Stimulated activated CD8-positive, alpha-beta memory T cell treated with anti-CD3 and anti-CD28 coated beads, Interleukin-4, amount 100 ng/mL, for 24 hours (primary cell): ENCODE data around the gene ABCA1.

Experiments
- DNase-seq: peaks from one replicate; pipeline ENCODE4 v3.0.0-alpha.2; 2020; ENCODE audit warnings: low read depth

Gene ABCA1

DNA sequence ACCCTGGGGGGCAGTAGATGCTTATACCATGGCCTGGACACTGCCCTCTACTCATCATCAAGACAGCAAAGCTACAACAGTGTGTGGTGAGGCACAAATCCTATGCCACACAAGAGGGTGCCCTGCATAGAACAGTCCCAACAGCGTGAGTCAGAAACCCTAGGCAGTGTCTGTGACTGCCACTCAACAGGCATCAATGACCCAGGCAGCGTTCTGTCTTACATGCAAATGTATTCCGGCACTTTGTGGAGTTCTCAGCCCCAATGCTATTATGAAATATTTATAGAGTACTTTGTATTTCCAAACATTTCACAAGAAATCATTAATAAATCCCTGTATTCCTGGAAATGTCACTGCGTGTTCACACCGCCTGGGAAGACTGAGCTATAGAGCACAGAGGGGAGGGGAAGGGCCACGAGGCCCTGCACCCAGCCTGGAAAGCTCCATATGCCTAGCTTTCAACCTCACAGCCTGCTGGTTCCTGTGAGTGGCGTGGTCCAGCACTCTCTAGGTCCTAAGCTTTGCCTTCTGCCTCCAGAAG, 86.3 kb downstream of the ABCA1 start:
- no peak for DNase-seq

DNA sequence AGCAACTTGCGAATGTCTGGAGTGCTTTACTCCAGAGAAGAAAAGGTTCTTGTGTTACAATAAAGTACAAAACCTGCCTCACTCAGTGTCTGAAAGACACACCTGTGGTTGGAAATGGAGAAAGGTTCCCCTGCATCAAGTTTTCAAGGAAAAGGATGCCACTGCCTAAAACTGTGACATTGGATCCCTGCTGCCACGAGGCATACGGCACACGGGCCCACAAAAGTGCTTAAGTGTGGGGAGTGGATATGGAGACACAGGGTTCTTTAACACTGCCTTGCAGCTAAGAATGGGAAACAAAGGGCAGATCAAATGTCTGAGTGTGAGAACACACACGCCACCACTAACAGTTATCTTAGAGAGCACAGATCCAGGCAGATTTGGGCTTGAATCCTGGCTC, 89.0 kb downstream of the ABCA1 start:
- DNase-seq: no peak

DNA sequence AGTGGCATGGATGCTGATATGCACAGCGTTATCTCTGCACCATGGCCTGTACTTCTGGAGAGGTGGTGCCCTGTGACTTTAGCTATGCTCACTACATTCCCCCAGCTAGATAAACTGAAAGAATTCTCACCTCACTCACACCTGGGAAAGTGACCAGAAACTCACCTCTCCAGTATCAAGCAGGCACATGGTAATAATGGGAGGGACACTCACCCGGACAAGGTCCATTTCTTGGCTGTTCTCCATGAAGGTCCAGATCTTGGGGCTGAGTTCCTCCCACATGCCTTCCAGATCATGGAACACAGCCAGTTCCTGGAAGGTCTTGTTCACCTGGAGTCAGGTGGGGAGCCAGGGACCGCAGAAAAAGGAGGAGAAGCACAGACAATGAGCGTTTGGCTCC, 91.2 kb downstream of the ABCA1 start:
- no peak for DNase-seq

DNA sequence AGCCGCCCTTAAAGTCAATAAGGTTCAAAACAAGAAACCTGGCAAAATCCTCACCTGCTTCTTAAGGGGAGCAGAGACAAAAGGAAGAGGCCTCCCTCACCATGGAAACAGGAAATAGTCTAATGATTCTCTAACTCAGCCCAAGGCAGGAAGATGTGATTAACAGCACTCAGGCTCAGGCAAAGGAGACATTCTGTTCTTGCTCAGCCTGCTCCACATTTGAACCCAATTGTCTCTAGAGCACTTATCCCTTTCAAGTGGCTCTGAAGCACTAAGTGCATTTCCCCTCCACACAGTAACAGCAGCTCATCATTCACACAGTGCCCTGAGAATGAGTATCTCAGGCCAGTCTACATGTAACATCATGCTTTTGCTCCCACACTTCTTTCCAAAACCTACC, 91.7 kb downstream of the ABCA1 start:
- no peak for DNase-seq

DNA sequence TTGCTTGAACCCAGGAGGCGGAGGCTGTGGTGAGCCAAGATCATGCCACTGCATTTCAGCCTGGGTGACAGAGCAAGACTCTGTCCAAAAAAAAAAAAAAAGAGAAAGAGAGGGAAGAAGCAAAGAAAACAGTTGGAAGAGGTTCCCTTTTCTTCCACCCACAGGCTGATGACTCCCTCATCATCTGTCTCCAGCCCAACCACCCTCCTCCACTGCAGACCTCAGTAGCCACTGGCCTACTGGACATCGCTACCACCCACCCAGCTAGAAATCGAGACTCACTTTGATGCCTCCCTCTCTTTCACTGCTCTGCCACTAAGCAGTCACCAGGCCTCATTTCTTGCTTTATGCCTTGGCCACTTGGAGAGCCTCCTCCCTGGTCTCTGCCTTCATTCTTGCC, 92.8 kb downstream of the ABCA1 start:
- no peak for DNase-seq

DNA sequence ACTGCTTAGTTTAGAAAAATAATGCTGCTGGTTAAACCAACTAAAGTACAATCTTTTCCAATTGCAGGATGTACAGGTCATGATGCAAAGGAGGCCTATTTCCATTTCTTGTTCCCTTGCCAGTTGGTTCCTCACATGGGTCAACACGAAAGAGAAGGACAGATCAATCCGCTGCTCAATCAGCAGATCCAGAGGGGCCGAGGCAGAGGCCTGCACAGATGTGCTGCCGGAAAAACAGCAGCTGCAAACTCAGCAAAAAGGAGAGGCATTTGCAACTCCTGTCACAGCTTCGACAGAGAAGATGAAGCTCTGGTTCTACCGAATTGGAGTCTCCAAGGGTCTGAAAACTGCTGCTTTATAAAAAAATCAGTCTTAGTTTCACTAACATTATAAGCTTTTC, 94.3 kb downstream of the ABCA1 start:
- no peak for DNase-seq

DNA sequence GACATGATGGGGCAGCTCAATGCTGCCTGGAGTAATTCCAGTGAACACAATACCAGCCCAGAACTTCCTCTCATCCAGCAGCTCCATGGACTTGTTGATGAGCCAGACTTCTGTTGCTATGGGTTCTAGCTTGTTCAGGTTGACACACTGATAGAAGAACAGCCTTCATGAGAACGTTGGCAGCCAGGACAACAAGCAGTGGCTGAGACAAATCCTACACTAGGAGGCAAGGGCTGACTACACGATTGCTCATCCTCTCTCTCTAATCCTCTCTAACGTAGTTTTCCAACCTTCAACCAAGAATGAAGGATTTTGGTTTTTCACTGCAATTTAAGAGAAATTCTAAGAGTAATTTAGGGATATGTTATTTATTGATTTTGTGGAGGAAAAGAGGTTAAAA, 96.3 kb downstream of the ABCA1 start:
- DNase-seq: no peak

DNA sequence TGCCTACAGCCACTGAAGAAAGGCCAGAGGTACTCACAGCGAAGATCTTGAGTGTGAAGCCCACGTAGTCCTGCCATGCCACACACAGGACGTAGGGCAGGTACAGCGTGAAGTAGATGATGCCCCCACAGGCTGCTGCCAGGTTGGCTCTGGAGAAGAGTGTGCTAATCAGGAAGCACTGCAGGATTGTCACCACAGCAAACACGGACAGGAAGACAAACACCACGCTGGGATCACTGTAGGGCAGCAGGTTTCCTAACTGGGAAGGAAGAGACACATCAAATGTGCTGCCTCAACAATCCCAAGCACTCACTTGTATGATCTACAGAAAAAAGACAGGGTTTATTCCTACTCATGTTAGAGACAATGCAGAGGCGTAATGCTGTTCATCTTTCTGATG, 101.0 kb downstream of the ABCA1 start:
- DNase-seq: no peak

DNA sequence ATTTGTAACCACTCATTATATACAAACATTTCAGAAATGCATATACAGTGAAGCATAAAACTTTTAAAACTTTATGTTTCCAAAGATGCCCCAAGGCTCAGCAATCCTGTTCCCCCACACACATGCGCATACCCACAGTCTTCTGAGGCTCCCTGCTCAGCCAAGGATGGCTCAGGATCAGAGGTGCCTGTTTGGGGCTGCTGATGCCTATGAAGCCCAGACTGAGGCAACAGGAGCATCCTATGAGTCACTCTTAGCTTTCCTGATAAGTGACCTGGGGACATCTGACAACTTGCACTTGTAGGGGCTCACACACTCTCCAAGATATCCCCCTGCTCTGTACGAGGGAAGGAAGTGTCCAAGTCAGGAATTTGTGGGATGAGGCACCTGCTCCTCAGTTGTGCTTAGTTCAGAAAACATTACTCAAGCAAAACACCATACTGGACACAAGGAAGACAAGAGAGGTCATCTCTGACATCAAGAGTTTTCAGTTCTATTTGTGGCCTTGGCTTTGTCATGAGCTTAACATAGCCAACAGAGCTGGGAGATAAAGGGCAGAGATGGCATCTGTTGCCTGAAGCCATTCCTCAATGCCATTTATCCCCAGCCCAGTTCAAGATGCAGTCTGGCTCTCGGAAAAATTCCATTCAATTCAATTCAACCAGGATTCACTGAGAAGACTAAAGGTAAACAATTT, 101.7 kb downstream of the ABCA1 start:
- no peak for DNase-seq

DNA sequence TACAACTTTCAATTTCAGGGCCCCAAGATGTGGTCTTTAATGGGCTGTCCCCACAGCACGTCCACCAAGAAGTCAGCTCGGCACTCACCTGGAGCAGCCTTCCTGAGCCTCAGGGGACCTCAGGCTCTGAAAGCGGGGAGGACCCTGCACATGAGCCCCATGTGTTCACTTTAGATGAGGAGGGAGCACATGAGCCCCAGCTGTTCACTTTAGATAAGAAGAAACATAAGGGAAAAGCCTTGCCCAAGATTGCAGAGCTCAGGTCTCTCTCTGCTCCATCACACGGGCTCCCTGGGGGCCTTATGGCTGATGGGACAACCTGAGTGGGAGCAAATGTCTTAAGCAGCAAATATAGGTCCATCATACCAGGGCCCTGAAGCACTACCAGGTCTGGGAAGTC, 107.6 kb downstream of the ABCA1 start:
- no peak for DNase-seq

DNA sequence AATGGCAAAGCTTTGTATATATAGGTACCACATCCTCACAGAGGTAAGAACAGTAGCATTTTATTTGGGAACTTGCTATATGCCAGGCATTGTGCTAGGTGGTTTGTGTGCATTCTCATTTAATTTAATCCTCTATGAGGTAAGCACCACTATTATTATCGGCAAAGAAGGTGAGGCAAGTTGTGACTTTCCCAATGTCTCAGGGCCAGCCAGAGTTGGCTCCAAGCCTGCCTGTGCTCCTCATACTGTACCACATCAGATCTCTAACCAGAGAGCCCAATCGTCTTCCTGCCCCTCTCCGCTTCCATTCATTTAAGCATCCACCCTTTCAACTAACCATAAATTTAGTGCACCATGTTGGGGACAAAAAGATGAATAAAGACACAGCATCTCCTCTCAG, 108.9 kb downstream of the ABCA1 start:
- no peak for DNase-seq

DNA sequence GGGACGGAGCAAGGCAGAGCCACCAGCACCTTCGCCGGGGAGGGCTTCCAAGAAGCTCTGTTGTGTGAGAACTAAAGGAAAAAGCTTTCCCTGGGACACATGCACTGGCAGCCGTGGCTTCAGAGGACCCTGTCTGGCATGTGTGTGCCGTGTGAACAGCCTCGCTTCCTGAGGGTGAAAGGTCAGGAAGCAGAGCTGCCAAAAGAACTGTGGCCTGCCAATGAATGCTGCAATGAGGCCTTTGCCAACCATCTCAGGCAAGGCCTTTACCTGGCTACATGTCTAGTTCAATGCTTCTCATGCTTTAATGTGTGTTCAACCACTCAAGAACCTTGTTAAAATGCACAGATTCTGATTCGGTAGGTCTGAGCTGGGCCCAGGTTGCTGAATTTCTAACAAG, 110.5 kb downstream of the ABCA1 start:
- no peak for DNase-seq

DNA sequence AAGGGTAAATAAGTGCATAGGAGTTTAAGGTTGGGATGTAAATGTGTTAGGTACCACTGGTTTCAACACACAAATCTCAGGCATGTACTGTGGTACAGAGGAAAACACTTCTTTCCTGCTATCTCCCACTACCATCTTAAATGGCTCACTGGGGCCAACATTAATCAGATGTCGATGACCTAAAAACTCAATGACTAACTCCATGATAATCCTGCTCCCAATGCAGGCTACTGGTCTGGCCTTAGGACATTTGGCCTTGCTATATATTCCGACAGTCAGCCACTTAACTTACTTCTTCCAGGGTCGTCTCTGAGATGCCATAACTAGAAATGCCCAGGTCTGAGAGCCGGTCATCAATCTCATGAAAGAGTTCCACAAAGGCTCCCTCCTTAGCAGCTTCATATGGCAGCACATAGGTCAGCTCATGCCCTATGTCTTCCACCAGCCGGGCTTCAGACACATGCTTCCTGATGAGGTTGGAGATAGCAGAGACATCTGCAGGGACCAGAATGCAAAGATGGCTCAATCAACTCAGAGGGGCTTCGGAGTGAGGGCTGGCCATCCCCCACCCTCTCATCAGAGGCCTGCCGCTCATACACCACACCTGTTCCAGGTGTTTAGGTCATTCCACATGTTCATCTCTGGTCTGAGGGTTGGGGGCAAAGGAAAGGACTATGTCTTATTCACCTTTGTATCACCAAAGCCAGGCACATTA, 111.9 kb downstream of the ABCA1 start:
- no peak for DNase-seq

DNA sequence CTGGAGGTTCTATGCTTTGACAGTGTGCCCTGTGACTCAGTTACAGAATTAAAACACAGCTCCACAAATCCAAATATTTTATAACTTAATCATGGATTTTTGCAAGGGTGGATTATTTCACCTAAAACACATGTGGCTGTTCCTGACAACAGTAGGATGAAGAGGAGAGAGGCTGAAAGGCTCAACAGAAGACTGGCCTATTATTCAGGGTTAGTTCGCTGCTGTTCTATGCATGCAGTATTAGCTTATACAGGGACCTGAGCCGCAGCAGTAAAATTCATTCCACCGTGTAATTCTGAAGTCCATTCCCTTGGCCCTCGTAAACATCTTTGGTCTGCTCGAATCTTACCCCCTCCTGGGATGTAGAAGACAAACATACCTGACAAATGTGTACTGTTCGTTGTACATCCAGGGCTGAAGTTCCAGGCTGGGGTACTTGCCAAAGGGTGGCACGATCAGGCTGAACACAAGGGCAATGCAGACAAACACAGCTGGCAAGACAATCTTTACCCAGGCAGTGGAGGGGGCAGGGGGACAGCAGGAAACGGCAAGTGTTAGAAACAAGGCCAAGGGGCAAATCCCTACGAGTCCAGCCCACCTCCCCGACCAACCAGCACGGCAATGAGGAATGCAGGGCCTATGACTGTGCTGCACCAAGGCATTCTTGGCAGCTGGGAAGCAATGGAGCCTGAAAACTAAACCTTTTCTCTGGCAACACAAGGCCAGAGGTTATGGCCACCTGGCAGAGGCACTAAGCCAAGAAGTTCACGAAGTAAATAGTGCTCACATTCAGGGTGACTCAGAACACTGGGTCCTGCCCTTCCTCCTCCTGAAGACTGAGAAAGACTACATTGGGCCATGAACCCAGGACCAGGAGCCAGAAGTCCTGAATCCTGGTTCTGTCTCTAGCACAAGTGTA, 117.3 kb downstream of the ABCA1 start:
- DNase-seq: no peak

DNA sequence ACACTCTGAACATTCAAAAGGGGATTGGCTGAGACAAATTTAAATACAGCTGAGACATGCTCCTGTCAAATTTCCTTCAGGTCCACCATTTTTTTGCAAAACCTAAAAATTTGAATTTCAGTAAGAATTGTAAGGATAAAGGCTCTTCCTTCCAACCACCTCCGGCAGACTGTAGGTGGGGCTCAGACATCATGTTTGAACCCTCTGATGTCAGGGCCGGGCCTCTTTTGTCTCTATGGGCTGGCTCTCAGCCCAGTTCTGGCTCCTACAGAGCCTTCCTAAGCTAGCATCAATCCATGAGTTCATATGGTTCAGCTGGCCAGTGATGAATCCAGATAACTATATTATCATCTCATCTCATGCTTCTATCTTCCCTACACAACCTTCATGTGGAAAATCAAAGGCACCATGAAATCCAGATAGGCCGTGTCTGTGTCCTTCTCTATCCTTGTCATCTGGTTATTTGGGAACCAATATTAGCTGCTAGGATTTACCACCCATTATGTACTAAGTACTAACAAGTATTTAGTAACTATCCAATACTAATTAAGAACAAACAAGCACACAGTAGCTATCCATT, 119.8 kb downstream of the ABCA1 start:
- no peak for DNase-seq

DNA sequence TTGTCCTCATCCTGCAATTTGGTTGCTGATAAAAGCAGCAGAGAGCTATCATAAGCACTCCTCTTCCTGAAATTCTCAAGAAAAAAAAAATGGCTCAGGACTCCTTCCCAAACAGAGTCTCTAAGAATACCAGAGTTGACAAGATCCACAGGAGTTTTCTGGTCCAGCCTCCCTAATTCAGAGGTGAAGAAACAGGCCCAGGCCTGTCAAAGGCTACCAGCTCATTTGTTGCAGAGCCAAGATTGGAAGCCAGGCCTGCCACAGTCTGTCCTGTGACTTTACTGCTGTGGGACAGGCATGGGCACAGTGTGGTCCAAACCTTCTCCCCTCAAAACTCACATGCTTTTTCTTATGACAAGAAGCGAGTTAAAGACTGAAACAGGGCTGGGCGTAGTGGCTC, 122.5 kb downstream of the ABCA1 start:
- DNase-seq: no peak

DNA sequence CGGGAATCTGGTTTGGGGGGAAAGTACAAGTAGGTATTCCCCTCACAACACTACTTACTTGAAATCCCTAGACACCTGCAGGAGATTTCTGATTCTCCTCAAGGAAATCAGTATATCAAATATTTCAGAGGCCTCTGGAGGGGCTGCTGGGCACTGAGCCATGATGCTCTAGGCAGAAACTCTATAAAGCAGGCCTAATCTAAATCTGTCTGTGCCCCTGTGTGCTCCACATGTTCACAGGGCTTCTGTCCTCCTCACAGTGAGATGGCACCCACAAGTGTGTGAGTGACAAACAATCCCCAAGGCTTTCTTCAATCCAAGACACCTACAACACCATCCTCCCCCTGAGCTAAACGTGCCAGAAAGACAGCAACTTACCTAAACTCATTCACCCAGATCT, 125.0 kb downstream of the ABCA1 start:
- DNase-seq: no peak

DNA sequence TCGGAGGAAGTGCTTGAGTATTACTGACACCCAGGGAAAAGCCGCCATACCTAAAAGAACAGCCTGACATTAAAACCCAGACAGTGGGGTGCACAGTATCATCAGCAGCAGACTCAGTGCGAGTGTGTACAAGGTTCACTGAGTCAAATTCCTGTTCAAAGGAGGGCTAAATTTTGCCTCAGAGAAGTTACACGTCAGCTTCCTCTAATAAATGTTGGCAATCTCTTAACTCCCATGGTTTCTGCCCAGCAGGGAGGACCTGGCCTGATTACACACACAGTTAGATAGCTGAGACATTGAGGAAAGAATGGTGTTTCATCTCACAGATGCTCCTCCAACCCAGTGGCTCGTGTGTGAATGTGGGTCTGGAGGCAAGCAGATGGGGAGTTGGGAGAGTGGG, 125.8 kb downstream of the ABCA1 start:
- DNase-seq: no peak

DNA sequence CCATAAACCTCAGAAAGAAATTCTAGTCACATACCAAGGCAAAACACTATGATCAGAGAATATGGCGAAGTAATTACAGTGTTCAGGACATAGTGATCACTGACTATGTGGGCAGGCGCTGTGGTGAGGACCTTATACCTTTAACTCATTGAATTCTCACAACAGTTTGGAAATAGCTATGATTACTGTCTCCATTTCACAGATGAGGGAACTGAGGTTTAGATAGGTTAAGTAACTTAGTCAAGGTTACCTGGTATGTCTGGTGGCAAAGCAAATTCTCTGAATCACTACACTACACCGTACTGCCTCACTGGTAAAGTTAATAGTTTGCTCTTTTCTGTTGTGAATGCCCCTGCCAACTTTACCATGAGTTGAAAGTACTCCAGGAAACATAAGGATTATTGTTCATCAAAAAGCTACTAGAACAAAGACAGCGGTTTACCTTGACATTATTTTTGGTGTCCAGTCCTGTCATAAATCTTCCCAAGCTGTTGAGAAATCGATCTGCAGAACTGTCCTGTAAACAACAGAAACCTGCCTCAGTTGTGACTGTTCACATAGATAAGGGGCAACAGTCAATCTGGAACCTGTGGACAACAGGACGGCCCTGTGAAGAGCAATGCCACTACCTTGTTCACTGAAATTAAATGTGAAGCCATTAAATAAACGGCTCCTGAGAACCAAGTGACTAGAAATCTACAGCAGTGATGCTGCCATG, 127.7 kb downstream of the ABCA1 start:
- DNase-seq: no peak

DNA sequence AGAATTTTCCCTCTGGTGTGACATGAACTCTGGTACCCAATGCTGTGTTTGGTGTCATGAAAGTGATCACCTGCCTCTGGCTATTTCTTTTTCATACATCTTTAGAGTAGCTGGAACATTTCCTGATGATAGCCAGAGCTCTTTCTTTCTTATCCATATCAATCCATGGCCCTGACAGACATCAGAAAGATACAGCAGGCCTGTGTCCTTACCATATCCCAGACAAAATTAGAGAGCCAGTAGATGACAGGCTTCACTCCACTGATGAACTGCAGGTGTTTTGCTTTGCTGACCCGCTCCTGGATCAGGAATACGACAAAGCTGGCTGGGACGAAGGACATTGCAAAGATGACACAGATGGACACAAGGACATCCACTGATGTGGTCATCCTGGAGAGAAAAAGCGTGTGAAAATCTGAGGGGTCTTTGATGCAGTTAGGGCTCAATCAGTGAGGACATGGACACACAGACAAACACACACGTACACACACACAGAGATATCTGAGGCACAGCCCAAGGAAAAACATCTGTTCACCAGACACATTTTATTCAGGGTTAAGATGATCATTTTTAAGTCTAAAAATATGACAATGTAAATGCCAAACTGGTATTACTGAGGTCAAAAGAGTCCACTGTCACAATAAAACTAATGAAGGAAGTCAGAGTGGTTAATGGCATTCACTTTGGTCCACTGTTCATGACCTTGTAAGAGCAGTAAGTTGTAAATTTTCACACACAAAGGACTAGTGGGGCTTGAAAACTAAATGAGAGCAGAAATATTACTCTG, 129.6 kb downstream of the ABCA1 start:
- no peak for DNase-seq

DNA sequence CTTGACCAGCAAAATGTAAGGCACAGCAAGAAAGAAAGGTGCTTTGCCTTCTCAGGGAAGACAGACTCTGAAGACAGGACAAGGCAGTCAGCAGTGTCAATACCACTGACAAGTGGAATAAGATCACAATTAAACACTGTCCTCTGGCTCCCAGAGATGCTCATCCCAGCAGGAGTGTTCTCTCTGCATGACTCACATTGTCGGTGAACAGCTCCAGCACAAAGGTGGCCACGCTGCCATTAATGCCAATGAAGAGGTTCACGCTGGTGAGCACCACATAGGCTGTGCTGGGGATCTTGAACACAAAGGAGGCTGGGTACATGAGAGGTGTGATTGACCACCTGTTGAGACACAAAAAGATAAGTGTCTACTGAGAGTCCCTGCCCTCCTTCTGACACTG, 132.1 kb downstream of the ABCA1 start:
- no peak for DNase-seq
